GM19455 (cell line): ENCODE results near the gene NR3C2.

ENCODE experiments used
- ATAC-seq: cut with Tn5 transposase; IDR thresholded peaks from one replicate; pipeline ENCODE4 v1.9.1; 2021; ENCODE audit not compliant: unreplicated experiment

Gene NR3C2

GRCh38 chr4:148081745-148082144 is 360.5 kb downstream of the NR3C2 start:
- no peak for ATAC-seq

GRCh38 chr4:148081267-148081666 is 360.9 kb downstream of the NR3C2 start:
- ATAC-seq = no peak

DNA sequence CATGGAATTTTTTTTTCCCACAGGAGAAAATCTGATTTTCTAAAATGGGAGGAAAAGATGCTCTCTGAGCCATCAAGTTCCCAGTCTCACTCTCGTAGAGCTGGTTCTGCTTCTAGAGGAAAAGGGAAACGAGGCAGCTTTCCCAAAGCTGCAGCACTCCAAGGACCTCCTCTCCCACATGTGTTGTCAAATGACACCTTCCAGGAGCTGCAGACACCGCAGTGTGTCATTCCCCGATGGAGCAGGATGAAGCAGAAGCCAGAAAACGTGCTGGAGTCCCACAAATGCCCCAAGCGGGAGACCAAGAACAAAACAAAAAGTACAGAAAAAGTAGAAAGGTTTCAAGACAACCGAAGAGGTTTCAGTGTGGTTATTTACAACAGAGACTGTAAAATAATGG is 362.3 kb downstream of the NR3C2 start:
- no peak for ATAC-seq

- ATAC-seq = no peak
Measured at GRCh38 chr4:148078061-148078460, 364.2 kb downstream of the NR3C2 start.

- ATAC-seq = no peak
Measured at GRCh38 chr4:148077581-148077980, 364.6 kb downstream of the NR3C2 start.

DNA sequence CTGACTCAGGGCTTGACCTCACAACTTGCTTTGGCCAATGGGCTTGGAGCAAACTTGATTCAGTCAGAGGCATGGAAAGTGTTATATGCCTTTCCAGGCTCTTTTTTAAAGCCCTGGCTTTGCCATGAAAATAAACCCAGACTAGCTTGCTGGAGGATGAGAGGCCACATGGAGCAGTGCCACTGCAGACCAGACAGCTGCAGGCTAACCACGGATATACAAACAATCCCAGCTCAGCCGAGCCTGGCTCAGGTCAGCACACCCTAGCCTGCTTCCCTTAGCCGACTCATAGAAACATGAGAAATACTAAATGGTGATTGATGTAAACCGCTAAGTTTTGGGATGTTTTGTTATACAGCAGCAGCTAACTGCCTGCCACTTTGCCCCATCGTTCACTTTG is 365.2 kb downstream of the NR3C2 start:
- no peak for ATAC-seq

- no peak for ATAC-seq
Measured at GRCh38 chr4:148075438-148075837, 366.8 kb downstream of the NR3C2 start.

GRCh38 chr4:148074462-148074861 is 367.8 kb downstream of the NR3C2 start:
- no peak for ATAC-seq

DNA sequence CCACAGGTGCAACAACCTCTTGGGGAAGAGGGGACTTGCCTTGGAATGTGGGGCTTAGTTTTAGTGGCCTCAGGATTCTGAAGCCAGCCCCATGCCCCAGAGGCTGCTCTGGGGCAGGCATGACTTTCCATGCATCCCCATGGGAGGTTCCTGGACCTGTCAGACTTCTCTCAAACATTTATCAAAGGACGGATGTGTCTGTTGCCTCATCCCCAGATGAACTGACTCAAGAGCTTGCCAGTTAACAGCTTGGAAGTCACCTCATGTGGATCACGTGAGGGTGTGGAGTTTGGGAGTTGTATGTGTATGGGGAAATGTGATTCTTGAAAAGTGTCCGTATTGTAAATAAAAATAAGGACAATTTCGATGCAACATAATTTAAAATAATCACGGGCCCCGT is 368.9 kb downstream of the NR3C2 start:
- ATAC-seq = no peak

DNA sequence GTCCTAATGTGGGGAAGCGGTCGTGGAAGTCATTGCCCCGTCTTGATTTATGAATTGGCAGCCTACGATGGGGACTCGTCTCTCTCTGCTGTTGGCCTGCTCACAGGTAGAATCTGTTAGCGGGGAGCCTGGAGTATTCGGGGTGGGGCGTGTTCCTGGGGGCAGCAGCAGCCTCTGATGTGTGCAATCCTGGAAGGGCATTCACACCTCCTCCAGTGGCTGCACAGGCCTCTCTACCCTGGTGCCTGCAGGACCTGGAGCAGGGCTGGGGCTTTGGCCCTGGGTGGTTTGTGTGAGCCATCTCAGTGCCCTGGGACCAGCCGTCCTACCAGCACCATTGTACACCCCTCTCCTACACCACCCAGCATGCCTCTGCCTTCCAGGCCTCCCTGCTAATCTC is 369.4 kb downstream of the NR3C2 start:
- ATAC-seq = no peak

- ATAC-seq = no peak
Measured at GRCh38 chr4:148071009-148071408, 371.2 kb downstream of the NR3C2 start.

DNA sequence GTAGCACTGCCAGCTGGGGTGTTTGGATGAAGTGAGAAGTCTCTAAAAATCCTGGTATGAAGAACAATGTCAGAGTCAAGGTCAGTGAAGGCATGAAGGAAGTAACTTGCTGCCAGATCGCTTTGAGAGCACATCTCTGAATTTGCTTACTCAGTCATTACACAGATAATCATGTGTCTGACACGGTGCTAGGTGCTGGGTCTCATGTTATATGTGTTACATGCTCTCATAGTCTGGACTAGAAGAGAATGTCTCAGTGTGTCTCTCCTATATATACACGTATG is 372.4 kb downstream of the NR3C2 start:
- no peak for ATAC-seq

DNA sequence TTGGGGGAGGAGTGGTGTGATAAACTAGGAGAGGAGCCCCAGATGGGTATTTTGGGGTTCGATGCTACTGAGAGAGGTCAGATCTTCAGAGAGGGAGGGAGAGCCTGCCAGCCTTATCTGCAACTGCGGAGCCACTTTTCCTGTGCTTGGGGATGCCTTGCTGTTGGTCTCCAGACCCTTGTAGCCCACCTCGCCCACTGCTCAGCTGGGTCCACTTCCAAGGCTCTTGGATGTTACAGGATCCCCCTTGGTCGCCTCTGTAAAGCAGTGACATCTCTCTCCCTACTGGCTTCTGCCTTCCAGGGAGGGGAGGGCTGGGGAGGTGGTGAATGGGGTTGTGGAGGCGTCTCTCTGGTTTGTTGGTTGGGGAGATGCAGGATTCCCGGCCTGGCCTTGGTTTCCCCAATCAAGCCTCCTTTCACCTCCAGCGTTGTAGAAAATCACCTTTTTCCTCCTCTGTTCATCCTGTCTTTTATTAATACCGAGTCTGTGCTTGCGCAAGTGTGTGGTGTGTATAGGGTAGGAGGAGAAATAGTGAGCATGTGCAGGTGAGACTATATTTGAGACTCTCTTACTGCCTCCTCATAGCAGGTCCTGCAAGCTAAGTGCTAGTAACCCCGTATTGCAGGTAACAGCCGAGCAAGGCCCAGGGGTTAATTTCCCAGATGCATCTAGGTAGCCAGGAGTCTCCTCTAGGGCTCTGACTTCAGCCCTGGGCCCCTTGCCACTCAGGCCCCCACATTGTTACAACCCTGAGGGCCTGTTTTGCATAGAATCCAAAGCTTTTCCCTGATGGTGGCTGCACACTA is 372.9 kb downstream of the NR3C2 start:
- ATAC-seq = no peak

DNA sequence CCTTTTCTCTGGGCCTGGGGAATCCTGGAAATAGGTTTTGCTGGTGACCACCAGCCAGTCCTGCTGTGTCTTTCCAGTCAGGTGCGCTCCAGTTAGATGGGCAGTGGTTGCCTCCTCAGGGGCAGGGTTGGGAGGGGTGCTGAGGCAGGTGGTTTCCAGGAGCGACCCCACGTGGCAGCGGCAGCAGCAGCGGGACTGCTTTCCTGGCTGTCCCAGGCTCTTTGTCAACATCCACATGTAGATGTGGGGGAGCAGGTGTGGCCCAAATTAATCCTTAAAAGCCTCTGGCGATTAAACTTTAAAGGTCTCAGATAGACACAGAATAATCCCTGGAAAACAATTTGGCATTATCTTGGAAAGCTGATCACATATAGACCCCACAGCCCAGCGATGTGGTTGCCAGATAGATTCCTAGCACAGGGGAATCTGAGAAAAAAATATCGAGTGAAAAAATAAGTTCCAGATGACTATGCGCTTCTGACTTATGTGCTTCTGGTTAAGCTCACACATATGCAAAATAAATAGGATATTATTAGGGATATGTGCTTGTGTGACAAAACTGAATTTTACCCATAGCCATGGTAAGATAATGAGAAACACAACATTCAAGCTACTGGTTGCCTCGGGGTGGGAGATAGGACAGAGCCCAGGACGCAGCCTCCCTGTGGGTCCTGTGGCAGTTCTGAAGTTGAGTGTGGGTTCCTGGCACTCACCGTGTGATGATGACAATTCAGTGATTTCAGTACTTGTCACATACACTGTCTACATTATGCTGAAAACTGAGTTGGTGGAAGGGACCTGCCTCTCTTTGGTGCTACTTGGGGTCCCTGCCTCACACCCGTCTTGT is 373.9 kb downstream of the NR3C2 start:
- ATAC-seq = no peak

DNA sequence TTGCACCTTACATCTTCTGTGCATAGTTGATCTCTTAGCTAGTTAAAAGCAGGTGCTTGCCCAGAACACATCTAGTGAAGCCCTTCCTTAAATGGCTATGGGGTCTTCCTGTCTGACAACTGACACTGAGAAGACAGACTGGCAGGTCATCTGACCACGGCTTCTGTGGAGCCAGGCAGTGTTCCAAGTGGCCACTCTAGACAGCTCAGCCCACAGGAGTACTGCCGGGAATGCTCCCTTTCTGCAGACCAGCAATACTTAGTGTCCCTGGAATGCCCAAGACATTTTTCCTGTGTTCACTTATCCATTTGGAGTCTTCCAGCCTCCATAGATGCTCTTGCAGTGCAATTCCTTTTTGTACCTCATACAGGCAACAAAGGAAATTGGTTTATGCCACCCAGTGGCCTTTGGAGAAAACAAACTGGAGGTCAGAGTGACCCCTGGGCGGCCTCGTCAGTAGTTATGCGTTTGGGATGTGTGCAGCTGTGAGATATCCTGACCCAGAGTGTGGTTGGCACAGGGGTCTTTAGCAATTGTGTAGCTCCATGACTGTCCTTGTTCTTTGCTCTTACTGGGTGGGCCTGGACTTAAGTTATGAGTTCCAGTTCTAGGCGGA is 374.8 kb downstream of the NR3C2 start:
- ATAC-seq = no peak

DNA sequence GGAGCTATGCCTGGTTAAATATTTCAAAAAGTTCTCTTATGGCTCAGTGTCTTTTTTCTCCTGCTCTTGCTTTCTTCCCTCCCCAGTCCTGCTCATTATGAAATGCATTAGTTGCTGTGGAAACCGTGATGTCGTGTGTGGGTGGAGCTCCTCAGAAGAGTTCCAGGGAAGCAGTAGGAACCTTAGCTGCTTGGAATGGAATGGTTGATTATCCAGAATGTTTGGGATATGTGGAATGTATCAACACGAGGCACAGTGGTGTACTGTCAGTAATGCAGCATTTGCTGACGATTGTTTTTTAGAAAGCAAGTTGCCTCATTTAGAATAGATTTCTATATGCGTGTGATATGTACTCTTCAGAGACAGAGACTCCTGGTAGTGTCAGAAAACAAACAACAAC is 377.1 kb downstream of the NR3C2 start:
- no peak for ATAC-seq

GRCh38 chr4:148064451-148064850 is 377.8 kb downstream of the NR3C2 start:
- no peak for ATAC-seq

- no peak for ATAC-seq
Measured at GRCh38 chr4:148062301-148062950, 379.8 kb downstream of the NR3C2 start.

DNA sequence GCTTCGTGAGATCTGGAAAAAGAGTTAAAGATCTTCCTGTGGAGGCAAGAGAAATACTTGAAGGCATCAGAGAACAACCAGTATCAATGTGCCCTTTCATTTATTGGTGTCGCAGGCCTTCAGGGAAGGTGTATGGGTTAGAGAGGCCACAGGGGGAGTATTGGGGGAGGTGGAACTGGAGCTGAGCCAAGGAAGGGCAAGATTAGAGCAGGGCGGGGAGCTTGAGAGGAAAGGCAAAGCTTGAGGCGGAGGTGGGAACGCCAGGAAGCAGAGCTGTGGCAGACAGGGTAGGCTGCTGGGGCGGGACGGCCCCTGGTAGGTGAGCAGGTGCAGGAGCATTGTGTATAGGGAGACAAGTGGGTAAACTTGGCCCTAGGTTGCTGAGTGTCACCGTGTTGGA is 380.4 kb downstream of the NR3C2 start:
- no peak for ATAC-seq

DNA sequence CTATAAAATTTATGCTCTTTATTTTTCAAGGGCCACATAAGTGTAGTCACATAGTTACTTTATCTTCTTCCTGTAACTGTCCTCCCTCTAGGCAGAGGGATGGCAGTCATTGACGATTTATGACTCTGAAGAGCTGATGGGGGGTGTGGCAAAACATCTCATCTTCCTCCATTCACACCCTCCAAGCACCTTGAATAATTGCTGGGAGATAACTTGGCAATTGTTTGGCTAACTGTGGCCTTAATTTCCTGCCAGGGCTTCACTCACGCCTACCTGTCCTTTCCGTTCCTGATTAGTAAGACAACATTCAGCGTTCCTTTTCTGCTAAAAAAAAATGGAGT is 381.1 kb downstream of the NR3C2 start:
- no peak for ATAC-seq

DNA sequence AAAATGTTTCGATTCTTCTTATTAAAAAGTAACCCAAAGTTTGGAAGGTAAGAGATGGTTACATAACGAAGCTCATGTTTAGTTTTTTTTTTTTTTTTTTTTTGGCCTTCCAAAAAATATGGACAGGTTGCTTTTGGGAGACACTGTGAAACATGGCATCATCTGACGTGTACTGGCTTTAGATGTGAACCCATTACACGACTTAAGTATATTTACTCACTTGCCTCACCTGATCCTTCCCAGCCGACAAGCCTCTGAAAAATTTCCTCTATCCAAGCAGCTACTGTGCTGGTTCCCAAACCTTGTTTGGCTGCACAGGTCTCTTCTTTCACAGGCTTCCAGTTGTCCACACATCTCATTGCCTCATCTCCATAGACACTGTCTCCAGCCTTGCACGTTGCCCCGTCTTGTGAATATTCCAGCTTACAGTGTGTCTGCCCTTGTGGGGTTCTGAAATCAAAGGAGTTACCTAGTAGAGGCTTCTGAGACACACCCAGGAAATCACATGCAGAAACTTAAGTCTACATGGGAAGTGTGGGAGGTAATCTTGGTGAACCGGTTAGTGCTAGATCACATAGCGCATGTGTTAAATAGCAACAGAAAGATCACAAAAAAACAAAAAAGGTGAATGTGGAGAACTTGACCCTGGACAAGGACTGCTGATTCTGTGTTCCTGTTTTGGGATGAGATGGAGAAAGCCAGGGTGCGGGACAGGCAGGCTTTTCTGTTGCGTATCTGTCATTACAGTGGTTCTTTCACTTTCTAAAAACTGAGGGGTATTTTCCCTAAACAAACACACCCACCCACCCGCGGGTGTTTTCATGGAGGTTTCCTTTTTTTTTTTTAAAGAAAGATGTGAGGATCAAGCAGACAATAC is 381.7 kb downstream of the NR3C2 start:
- ATAC-seq = no peak
